T-helper 1 cell (primary cell): ENCODE measurements around the gene C1QTNF5.

Experiments used
- DNase-seq, 5 donors: peaks; one replicate each; pipeline ENCODE4 v3.0.0-alpha.2; 2012 to 2020

The C1QTNF5 gene

DNA sequence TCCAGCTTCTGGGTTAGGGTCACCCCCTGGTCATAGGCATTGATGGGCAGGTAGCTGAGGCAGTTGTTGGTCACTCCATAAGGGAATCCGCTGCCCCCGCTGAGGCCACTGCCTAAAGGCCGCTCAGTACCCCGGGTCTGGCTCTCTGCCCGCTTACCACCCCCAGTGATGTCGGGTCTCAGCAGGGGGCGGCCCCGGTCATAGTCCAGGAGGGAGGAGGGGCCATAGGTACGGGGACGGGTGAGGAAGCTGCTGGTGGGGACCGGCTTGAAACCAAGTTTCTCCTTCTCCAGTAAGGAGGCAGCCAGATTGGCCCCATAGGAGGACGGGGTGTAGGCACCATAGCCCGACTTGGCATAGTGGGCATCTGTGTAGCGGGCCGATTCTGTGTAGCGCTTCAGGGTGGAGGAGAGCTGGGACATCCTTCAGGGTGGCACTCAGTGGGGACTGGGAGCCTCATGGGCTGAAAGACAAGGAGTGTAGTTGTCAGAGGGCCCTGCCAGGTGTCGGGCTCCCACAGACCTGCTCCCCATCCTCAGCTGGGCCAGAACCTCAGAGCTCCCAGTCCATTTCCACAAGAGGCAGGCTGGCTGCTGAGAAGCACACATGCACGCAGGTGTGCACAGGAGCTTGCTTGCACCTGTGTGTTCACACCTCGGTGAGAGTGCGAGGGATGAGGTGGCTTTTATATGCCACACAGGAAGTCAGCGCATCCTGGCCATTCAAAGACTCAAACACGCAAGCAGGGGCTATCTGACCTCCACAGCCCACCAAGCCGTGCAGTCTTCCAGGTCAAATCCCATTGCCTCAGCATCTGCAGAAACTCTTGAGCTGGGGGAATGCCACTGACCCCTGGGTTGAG is 32.6 kb upstream of the C1QTNF5 start:
- DNase-seq: no peak

- DNase-seq: no peak
These were observed 31.8 kb upstream of the C1QTNF5 start for GRCh38 chr11:119372260-119373058.

DNA sequence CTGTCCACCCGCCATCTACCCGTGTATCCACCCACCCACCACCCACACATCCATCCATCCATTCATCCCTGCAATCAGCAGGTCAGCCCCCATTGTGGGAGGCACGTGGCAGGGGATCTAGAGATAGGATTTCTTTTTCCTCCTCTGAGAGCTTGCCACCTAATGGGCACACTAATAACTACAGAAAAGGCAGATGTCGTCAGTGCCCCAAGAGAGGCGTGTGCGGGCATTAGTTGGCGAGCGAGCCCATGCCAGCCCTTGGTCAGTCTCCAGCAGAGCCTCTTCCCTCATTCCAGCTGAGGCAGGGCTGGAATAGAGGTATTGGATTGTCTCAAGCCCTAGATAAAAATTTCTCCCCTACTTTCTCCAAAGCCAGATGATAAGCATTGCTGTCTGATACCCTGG is 31.1 kb upstream of the C1QTNF5 start:
- DNase-seq: no peak

DNA sequence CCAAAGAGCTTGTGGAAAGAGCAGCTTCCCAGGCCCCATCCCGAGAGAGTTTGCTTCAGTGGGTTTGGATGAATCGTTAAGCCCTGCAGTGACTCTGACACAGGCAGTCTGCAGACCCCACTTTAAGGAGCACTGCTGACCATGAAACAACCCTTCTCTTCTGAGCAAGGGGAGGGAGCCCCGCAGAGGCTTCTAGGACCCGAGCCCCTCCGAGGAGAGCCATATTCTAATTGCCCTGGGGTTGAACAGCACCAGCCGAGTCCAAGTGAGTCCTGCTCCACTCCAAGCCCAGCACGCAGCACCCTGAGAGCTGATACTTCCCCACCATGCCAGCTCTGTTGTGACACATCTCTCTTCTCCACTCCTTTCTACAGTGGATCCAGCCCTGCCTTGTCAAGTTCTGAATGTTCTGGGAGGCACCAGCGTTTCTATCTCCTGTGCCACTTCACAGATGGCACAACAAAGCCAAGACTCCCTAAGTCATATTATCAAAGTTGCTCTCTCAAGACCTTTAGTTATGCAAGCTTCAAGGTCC is 30.5 kb upstream of the C1QTNF5 start:
- DNase-seq: no peak

DNA sequence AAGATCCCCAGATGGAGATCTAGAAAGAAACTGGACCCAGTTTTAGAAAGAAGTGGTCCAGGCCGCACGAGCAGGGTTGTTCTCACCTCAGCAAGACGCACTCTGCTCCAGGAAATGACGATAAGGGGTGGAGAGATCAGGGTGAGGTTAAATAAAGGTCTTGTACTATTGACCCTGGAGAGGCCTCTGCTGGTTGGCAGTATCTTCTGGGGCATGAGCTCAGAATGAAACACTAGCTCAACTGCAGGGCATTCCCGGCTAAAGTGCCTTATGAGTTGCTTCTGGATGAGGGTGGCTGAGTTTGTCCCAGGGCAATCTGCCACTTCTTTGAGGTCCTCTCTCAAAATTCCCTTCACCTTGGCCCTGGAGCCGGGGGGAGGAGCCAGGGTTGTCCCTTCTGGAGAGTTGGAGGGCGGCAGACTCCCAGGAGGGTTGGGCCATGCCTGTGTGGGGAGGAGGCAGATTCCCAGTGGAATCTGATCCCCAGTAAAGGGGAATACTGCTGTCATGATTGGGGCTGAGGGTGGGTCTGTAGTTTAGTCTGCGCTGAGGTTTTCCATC is 29.9 kb upstream of the C1QTNF5 start:
- no peak for DNase-seq

GRCh38 chr11:119369132-119369925 is 28.6 kb upstream of the C1QTNF5 start:
- DNase-seq: no peak

DNA sequence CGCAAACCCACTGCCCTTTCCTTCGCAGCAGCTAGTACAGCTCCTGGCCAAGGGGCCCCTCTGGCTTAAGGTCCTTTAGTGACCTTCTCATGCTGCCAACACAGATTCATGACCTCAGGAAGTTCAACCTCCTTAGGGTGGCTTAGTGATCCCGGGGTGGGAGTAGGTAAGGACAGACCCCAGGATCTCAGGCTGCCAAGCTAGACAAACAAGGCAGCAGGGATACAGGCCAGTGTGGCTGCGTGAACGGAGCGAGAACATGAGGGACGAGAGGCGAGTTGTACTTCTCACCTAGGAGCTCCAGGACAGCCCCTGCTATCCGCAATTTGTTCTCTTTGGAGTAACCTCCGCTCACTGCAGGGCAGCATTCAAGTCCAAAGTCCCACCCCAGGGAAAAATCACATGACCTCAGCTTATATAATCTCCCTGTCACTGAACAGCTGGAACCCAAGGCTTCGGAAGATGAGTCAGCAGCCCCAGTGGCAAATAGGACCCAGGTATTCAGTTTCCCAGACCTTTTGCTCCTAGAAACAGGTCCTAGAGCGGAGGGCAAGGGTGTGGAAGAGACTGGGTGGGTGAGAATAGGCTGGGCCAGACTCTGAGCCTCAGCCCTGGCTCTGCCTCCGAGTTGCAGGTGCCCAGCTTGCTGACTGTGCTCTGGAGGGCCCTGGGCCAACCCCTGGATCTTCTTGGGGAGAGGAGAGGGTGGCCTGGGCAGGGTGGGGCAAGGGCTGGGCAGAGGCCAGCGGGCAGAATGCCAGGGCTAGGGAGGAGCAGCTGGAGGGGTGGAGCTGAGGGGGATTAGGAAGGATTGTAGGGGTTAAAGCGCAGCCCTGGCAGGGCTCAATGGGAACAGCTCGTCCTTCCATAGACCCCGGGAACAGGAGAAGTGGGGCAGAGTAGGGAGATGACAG is 27.7 kb upstream of the C1QTNF5 start:
- no peak for DNase-seq

- DNase-seq: no peak
These were observed 27.0 kb upstream of the C1QTNF5 start for GRCh38 chr11:119367661-119368120.

DNA sequence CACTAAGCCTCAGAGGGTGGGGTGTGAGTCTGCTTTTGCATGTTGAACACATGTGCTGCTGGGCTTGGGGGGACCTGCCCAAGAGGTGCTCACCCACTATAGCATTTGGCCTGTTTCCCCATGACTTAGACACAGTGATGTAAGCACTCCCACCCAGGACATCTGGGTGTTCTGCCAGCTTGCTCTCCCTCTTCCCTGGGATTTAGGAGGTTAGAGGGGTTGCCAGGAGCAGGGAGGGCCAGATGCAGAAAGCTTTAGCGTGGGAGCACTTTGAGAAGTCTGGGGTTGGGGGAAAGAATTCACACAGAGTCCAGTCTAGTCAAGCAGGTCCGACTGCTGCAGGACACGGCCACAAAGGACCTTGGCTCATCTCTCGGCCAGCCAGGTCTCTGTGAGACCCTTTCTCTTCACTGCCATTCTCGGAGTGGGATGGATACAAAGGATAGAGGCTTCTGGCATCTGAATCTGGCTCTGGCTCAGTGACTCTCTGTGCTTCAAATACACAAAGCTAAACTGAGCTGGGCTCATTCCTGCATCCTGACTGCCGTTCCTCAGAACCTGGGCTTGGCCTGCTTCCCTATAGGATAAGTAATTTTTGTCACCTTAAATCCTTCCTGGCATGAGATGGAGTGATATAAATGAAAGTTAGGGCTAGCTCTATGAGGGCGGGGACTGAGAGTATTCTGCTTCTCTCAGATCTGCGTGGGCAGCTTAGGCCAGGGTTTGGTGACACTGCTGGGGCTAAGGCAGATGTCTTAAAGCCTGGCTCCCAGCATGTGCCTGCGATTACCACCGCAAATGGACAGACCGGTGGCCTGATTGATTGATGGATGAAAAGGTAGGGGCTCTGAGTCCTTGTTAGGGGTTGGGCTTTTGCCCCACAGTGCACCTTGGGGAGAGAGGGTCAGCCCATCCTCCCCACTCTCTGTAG is 26.3 kb upstream of the C1QTNF5 start:
- no peak for DNase-seq

DNA sequence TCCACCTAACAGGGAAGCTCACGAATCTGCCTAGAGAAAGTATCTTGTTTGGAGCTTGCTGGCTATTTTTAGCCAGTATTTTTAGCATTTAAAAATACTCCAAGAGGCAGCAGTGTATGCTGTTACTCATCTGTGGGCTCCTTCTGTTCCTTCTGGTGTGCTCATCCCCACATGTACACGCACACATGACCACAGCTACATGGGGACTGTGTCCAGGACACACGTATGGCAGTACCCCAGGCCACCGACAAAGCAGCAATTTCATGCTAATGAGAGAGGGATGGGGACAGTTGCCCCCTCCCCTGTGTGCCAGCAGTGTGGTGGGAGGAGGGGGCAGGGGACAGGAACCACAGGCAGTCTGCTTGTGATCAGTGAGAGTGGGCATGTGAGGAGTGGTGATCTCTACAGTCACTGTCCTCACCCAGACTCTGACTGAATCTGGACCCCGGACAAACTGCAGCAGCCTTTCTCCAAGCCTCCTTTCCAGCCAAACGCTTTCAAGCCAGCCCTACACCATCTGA is 24.4 kb upstream of the C1QTNF5 start:
- no peak for DNase-seq

- DNase-seq: peak in 3 of 5 donors; percentile 23 to 57 (median 43)
These were observed 23.3 kb upstream of the C1QTNF5 start for GRCh38 chr11:119363851-119364590.

GRCh38 chr11:119363081-119363850 is 22.6 kb upstream of the C1QTNF5 start:
- no peak for DNase-seq

GRCh38 chr11:119362741-119363080 is 22.0 kb upstream of the C1QTNF5 start:
- no peak for DNase-seq

- DNase-seq: no peak
These were observed 21.4 kb upstream of the C1QTNF5 start for GRCh38 chr11:119361941-119362725.

DNA sequence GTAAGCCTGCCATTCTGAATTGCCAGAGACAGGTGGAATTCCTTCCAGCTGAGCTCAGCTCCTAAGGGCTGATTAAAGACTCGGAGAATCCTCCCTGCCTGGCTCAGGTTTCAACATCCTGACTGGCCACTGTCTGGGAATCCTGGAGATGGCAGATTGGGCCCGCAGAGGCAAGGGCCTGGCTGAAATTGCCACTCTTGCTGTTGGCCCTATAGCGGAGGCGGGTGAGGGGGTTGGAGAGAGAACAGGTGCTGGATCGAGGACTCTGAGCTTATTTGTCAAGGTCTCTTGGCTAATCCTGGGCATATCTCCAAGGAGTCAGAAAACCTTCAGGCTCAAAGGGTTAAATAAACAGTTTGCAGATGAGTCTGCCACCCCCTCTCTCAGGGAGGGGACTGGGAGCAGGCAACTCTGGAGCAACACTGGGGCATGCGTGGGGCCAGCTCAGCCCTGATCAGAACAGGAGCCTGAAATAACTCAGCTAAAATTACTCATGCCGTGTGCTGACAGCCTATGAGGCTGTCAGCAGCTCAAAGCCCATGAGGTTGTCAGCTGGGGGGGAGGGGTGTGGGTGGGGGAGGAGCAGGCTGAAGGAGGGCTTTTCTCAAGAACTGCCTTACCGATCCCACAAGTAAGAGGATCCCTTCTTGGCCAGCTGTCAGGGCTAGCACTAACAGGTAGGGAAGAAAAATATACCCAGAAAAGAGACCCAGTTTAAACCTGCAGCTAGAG is 20.5 kb upstream of the C1QTNF5 start:
- DNase-seq: peak in 1 of 5 donors; percentile 22

DNA sequence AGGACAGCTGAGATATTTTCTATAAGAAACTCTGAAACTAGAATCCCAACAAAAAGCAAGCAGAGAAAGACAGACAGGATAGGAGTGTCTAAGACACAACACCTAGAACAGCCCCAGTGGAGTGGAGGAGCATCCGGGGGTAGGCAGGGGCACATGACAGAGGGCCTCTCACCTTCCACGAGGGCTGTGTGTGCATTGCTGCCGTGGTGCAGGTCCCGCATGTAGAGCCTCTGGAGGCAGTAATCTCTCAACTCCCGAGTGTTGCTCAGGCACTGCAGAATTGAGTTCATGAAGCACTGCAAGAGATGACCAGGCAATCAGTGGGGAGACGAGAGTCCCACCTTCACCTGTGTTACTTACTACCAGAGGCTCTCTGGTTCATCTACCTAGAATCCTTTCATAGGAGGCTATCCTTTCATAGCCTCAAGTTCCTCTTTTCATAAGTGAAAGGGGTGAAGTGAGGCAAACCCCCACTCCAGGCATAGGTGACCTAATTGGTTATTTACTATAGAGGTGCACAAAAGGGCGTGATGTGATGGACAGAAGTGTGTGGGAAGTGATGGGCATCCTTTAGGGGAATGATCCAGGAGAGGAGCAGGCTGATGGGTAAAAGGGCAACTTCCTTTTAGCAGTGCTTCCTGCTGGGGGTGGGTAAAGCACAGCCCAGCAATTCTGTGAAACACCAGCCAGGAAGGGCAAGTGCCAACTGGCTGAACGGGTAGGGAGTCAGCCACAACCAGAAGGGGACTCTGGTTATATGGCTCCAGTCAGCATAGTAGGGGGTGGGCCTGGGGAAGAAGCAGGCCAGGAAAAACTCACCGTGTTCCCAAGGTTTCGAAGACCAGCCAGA is 18.9 kb upstream of the C1QTNF5 start:
- DNase-seq: no peak
